HG03575 (cell line): ENCODE measurements around the gene AGRP.

Experiments
- ATAC-seq: cut with Tn5 transposase; IDR thresholded peaks from one replicate; pipeline ENCODE4 v1.9.1; 2021; ENCODE audit not compliant: unreplicated experiment, insufficient number of reproducible peaks, low FRiP score; ENCODE audit errors: extremely low read depth

Gene AGRP

DNA sequence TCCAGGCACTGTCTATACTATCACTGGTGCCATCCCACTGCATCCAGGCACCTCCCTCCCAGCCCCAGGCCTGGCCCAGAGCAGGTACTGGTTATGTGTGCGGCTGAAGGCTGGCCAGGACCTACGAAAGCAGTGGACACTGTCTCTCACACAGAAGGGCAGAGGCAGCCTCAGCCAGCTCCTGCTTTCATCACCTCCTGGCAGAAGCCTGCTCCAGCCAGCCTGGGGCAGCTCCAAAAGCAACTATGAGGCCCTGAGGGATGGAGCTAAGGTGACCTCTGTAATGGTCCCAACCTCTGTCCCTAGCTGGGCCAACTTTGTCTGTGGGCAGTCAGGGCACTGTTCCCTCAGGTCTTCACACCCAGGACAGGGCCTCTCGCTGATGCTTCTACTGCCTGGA, 33.6 kb downstream of the AGRP start:
- no peak for ATAC-seq

DNA sequence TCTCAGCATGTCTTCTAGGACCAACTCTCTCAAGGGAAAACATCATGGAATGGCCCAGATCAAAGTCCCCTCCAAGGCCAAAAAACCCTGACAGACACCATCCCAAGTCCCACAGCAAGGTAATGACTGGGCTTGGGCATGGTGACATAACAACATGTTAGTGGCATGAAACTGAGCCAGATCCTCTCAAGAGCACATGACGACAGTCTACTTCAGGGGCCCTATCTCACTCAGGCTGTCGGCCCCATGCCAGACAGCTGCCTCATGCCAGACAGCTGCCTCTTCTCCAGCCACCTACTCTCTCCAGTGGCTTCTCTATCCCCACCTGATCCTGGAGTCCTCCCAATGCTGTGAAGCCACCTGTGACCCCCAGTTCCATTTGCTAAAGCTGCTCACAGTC, 34.0 kb downstream of the AGRP start:
- ATAC-seq, result no peak

DNA sequence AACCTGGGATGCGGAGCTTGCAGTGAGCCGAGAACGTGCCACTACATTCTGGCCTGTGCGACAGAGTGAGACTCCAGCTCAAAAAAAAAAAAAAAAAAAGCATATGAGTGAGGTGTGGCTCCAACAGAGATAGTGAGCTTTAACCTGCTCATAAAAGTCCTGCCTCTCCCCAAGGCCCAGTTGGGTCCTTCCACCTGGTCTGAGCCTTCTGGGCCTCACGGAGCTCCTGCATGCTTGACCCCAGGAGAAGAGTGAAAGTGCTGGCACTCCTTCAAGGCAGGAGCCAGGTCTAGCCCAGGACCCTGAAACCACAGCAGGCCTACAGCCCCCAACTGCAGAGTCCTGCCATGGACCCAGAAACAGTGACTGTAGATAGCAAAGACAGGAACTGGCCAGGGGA, 34.8 kb downstream of the AGRP start:
- ATAC-seq, result no peak

DNA sequence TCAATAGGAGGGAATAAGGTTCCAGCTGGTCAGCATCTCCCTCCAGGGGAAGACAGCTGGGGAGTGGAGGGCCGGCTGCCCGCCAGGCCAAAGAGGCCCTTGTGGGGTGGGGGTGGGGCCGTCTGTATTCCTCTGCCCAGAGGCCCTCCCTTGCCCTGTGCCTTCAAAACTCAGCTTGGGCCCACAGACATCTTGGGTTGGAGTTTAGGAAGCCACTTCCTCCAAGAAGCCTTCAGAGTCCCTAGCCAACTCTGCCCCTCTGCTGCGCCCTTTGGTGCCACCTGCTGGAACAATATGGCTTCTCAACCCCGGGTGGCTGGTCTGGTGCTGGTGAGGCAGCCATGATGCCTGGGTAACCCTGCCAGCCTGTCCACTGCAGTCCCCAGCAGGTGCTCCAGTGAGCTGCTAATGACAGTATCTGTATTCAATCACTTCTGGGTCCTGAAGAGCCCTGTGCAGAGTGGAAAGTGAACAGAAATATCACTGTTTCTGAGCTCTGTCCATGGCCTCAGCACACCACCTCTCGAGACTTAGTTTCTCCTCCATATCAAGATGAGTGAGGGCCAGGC, 35.8 kb downstream of the AGRP start:
- ATAC-seq, result no peak

DNA sequence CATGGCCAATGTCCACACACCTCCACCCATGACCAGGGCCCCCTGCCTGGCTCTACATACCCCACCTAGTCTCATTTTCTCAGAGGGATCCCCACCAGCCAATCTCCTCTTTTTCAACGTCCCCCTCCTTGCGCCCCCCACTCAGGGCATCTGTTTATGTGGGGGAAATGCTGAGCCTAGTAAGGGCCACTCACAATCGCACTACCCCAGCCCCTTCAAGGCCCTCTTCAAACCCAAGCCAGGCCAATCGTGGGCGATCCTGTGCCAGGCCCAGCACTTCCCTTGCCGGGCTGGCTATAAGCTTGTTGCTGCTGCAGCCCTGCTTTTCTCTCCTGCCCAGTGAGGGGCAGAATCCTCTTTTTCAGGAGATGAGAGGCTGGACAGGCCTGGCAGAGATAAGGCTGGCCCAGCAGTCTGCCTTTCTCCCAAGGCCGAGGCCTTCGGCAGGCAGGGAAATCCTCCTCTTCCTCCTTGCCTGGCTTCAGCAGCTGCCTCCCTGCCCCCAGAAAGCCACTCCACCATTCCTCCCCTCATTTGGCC, 36.3 kb downstream of the AGRP start:
- ATAC-seq, result no peak

DNA sequence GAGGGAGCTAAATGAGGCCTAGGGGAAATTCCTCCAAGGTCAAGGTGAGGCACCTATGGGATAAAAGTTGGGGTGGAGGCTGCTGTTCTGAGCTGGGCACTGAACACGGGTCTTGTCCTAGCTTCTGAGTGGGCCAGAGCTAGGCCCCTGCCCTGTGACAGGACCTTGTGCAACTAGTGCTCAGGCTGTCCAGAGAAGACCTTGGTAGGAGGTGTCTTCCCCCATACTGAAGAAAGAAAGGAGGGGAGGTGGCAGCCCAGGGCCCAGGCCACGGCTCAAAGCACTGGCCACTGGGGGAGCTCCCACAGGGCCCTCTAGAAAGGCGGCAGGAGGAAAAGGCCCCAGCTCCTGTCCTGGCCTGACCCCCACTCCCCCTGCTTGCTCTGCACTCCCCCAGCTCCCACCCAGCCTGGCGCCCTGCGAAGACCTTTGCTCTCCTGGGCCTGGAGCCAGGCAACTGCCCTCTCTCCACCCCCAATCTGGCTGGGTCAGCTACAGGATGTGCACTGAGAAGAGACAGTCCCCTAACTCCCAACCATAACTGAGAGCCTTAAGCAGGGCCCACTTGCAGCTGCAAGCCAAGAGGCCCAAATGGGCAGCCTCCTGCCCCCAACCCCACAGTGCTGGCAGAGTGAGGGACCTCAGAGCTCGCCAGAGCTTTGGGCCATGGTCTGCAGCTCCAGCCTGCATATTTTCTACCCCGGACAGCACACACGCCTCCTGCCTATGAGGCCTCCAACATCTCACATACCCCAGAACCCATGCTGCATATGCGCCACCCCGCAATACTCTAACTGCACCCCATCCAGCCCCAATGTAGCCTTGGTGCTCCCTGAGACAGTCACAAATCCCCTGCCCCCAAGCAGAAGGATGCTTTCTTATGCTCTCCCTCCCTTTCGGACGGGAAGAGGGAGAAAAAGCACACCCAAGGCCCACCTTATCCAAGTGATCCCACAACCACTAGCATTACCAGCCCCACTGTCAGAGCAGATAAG, 37.1 kb downstream of the AGRP start:
- ATAC-seq, result no peak

DNA sequence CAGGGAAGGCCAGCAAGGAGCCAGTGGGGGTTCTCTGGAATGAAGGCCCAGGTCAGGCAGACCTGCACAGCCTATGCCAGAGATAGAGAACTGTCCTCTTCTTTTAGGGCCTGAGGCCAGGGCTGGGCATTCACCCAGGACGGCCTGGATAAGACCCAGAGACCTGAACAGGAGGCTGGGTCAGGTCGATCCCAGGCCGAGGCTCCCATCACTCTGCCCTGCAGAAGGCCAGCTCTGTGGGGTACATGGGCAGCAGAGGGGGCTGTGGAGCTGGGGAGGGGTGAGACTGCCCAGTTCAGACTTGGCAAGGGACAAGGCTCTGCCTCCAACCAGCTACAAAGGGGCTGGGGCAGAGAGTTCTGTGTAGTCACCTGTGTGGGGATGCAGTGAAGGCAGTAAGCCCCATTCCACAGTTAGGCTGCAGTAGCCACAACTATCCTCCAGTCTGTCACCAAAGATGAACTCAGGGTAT, 37.9 kb downstream of the AGRP start:
- no peak for ATAC-seq

DNA sequence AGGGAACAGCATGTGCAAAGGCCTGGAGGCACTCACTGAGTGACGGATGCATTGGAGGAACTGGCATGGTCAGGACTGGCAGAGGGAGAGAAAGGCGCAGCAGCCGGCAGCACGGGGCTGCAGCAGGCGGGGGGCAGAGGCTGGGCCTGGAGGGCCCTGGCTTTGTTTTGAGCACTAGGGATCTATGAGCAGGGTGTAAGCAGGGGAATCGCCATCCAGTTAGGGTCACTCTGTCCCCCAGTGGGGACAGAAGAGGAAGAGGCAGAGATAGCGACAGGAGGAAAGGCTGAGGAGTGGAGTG, 38.3 kb downstream of the AGRP start:
- no peak for ATAC-seq

DNA sequence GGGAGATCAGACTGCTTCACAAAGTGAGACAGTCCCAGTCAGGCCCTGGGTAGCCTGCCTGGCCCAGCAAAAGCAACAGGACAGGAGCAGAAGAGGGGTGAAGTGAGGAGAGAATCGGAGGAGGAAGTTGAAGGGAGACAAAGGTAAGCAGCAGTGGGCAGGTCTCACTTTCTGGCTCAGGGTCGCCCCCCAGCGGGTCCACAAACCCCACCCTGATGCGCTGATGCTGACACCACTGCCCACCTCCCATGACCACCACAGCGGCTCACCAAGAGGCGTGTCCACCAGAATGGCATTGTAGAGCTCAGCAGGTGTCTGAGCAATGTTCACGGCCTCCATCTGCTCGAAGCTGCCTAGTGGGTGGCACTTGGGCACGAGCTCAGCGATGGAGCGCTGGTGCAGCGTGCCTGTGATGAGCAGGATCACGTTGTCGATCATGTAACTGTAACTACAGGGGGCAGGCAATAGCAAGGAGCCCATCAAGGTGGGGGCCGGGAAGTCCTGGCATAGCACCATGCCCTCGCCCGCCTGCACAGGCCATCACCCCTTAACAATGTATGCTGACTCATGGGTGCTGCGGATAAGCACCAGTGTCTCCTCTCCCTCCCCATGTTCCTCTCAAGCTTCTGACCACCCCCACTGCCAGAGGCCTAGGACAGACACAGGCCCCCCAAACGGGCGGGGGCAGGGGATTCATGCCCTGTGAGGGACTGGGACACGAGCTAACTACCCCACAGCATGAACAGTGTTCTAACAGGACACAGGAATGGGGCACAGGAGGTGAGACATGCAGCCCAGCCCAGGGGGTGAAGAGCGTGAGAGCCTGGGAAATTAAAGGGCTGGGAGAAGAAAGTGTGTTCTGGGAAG, 38.9 kb downstream of the AGRP start:
- no peak for ATAC-seq

DNA sequence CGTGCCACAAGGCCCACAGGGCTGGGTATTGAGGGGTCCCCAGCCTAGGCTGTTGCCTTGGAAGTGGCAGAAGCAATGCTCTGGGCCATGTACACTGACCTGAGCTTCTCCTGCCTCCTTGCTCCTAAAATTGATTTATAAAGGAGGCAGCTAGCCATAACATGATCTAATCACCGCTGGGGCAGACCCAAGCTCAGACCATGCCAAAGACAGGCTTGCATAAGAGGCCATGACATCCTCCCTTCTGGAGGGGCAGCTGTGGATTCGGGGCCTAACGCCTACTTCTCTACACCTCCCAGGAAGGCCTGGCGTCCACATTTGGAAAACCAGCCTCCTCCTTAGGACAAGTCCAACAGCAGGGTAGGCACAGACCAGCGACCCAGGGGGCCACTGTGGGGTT, 40.1 kb downstream of the AGRP start:
- no peak for ATAC-seq

DNA sequence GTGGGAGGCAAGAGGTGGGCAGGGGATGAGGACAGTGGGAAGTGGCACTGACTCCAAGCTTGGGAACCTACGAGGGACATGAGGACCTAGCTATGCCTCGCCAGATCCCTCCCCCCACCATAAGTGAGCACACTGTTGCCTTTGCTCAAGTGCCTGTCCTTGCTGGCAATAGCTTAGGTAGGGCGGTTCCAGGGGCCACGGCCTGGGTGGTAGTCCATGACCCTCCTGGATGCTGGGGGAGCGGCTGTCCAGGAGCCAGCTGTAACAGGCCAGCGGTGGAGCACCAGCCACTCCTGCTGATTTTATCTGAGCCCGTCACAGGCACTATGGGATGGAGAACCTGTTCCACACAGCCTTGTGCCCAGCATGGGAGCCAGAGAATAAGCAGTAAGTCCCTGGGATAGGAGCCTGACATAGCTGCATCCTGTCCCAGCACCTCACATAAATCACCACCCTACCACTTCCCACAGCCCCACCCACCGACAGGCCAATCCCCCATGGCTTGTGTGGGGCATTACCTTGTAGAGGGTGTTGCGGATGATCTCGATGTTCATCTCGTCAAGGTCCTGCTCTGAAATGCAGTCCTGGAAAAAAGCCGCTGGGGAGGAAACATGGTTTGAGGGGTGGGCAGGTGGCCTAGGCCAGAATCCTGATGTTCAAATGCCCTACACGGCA, 40.6 kb downstream of the AGRP start:
- no peak for ATAC-seq

DNA sequence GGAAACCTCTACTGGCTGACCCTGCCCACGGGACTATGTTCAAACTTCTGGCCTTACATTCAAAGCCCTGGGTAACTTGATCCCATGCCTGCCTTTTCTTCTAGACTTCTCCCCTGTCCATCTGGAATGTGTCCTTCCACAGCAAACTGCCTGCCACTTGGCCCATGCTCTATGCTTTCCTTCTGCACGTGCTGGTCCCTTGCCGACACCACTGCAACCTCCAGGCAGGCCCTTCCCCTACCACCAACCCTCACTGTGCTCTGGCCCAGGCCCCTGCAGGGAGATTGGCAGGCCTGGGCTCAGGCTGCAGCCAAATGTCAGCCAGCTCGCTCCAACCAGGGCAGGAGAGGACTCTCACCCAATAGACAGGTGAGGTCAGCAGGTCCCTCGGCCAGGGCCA, 41.4 kb downstream of the AGRP start:
- ATAC-seq, result no peak

DNA sequence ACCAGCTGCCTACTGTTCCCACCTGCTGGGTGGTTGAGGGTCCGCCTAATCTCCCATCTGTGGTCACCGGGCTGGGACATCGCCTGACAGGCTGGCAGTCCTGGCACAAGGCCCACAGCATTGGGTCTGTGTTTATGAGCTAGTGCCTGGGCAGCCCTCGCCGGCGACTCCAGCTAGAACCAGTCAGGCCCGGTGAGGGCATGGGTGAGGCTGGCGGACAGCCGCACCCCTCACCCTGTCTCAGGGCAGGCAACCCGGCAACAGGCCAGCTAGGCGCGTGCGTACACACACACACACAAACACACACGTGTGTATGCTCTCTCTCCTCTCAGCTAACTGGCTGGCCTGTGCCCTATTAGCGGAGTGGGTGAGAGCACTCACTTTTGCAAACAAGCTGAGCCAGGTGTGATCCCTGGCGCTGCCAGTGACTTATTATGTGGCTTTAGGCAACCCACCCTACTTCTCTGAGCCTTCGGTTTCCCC, 42.0 kb downstream of the AGRP start:
- ATAC-seq, result no peak

DNA sequence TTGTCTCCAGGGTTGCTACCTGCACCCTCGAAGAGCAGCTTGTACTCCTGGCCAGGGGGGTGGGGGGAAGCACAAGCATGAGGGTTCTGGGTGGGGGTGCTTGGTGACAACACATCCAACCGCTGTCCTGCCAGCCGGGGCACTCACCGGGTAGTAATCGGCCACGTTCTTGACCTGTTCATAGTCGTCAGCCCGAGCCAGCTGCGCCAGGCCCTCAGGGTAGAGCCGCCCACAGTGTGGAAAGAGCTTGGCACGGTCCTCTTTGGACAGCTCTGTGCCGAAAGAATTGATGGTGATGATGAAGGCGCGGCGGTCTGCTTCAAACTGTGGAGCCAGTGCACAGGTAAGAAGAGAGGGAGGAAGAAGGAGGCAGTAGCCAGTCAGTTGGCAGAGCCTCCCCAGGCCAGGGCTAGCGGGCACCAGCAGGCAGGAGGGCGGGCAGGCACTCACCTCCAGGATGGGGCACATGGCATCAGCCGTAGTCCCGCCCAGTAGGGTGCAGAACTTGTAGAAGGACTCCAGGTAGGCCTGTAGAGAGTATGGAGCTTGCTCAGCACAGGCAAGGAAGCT, 44.4 kb downstream of the AGRP start:
- no peak for ATAC-seq

DNA sequence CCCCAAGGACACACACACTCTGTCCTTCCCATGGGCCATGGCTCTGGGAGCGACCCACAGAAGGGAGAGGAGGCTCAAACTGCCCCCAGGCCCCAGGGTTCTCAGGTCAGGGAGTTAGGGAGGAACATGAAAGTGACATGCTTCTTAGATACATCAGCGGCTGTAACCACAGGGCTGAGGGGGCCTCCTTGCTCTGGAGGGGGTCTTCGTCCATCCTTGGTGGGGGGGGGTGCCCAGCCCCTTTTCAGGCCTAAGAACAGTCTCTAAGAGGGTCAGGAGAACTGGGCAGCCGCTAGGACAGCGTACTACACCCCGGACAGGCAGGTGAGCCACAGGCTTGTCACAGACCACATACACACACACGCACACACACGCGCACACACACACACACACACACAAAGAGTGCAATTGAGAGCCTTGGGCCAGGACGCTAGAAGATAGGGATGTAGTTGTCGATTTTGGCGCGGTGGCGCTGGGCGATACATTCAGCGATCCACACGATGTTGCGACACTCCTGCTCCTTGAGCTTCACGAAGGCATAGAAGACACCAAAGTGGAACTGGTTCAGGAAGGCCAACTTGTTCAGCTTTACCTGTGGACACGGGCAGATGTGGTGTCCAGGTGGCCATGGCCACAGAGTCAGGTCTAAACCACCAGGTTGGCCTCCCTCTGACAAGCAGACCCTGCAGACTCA, 45.1 kb downstream of the AGRP start:
- ATAC-seq, result no peak

DNA sequence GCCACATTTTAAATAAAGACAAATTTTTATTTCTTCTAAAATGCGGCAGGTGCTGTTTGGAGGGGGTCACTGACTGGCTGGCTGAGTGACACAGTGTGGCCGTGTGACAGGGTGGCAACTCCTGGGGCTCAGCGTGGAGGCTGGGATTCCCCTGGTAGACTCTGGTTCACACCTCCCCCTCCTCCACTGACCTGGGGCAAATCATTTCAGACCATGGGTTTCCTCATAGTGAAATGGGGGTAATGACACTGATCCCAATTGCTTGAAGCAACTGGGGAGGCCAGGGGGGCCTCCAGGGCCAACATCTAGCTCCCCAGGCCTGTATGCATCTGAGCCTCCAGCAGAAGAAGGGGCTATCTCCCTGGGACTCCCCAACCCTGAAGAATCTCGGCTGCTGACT, 45.8 kb downstream of the AGRP start:
- no peak for ATAC-seq

DNA sequence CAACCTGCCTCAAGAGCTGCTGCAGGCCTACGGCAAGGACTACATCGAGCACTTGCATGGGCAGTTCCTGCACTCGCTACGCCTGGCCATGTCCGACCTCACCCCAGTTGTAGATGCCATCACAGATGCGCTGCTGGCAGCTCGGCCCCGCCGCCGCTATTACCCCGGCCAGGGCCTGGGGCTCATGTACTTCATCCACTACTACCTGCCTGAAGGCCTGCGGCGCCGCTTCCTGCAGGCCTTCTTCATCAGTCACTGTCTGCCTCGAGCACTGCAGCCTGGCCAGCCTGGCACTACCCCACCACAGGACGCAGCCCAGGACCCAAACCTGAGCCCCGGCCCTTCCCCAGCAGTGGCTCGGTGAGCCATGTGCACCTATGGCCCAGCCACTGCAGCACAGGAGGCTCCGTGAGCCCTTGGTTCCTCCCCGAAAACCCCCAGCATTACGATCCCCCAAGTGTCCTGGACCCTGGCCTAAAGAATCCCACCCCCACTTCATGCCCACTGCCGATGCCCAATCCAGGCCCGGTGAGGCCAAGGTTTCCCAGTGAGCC, 46.6 kb downstream of the AGRP start:
- no peak for ATAC-seq

DNA sequence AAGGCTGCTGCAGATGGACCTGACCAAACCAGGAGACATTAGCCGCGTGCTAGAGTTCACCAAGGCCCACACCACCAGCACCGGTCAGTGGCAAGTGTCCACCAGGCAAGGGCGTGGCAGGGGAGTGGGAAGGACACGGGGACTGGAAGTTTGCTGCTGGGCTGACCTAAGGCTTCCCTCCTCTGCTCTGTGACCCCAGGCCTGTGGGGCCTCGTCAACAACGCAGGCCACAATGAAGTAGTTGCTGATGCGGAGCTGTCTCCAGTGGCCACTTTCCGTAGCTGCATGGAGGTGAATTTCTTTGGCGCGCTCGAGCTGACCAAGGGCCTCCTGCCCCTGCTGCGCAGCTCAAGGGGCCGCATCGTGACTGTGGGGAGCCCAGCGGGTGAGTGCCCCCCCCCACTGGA, 47.6 kb downstream of the AGRP start:
- no peak for ATAC-seq
